Melanocyte of skin (primary cell): Measurements from ENCODE around the gene JMJD6. TPM values are rescaled to one million over a fixed set of nuclear protein-coding genes. Genes with fewer than 3 reads are reported as not detected.

Experiments used
- small RNA-seq, 2 donors: library from RNA; depleted of rRNA; stranded (forward); fragments of <200 nt; gene quantifications; one replicate each; pipeline ENCODE3, GENCODE V24; 2012
- total RNA-seq, 2 donors: library from RNA; depleted of rRNA; stranded (reverse); fragments of >200 nt; gene quantifications; 2 replicates each; pipeline ENCODE4 v1.2.3, GENCODE V29; 2012

Gene JMJD6
- total RNA-seq, result 10 to 100 TPM; 10.3 to 24.3 TPM

GRCh38 chr17:76726231-76726775 lies at the start of gene JMJD6:
JMJD6 (minus strand) TSS chr17:76726606; CDS start chr17:76726475, 131 bp downstream.

GRCh38 chr17:76737676-76738467 lies 11.5 kb upstream of the JMJD6 start, which contains the start of gene MFSD11:
MFSD11 (plus strand) TSS chr17:76738119; CDS start chr17:76738353, 234 bp downstream.

GRCh38 chr17:76737082-76737675 lies 10.8 kb upstream of the JMJD6 start, which contains the start of gene SRSF2:
SRSF2 (minus strand) TSS chr17:76737331; CDS start chr17:76737160, 171 bp downstream.

GRCh38 chr17:76726776-76727718 lies 641 bp upstream of the JMJD6 start, which contains the start of gene METTL23:
METTL23 (plus strand) TSS chr17:76726839; CDS start chr17:76729711, 2,872 bp downstream.

GRCh38 chr17:76710863-76711611 lies 15.4 kb downstream of the JMJD6 start, which contains the start of gene MXRA7:
MXRA7 (minus strand) TSS chr17:76710965; CDS start chr17:76710946, 19 bp downstream.

Small RNA genes within 50 kb of the gene (small RNA-seq; reads per million reads assigned to genes)
- gene AC005837.3 (0 reads per million in 2 donors), gene RF02271 (0 reads per million in 2 donors), gene RNU6-97P (0 to 0.17 reads per million in 2 donors), gene RNY4P36 (0.09 to 0.41 reads per million in 2 donors)

Other genes starting within 250 kb of the JMJD6 start
- 10 to 100 TPM; 19.6 to 27.0 TPM for gene RHBDF2, start 225.2 kb downstream of the JMJD6 start, total RNA-seq
- gene CYGB, start 188.9 kb downstream of the JMJD6 start, total RNA-seq, result 100 to 1,000 TPM in 1 of 2 donors, 10 to 100 TPM in 1; 58.8 to 118 TPM
- 1 to 10 TPM; 6.7 to 8.6 TPM for gene PRCD, start 186.6 kb downstream of the JMJD6 start, total RNA-seq
- 100 to 1,000 TPM in 1 of 2 donors, 10 to 100 TPM in 1; 64.3 to 149 TPM for gene ST6GALNAC2, start 140.7 kb downstream of the JMJD6 start, total RNA-seq
- gene ST6GALNAC1, start 82.8 kb downstream of the JMJD6 start, total RNA-seq, result not detected
- gene MXRA7, start 15.6 kb downstream of the JMJD6 start, total RNA-seq, result 10 to 100 TPM; 51.6 to 52.9 TPM
- gene METTL23, start 233 bp upstream of the JMJD6 start, total RNA-seq, result 10 to 100 TPM; 27.9 to 39.3 TPM
- gene SRSF2, start 10.7 kb upstream of the JMJD6 start, total RNA-seq, result 100 to 1,000 TPM; 109 to 245 TPM
- 10 to 100 TPM; 17.3 to 29.3 TPM for gene MFSD11, start 11.5 kb upstream of the JMJD6 start, total RNA-seq
- 10 to 100 TPM; 57.9 to 58.2 TPM for gene MGAT5B, start 141.8 kb upstream of the JMJD6 start, total RNA-seq